AG09309 (cell line): ENCODE data around the gene LPIN1.

Experiments
- DNase-seq: peaks from one replicate; pipeline ENCODE4 v3.0.0-alpha.2; 2010; ENCODE audit warnings: low read depth
- H3K4me3 ChIP-seq: 2 replicates; pipeline ENCODE4 v1.5.1; 2011; ENCODE audit warnings: mild to moderate bottlenecking, low read depth, low read length, moderate library complexity; ENCODE audit not compliant: control insufficient read depth
- CTCF ChIP-seq: IDR thresholded peaks from 2 replicates; pipeline ENCODE4 v1.5.1; 2011; ENCODE audit warnings: mild to moderate bottlenecking, low read depth, low read length, inconsistent platforms; ENCODE audit not compliant: insufficient read depth, control insufficient read depth; ENCODE audit errors: missing control alignments

The LPIN1 gene

GRCh38 chr2:11796190-11797171 is 50.0 kb downstream of the LPIN1 start:
- no peak for TF ChIP-seq CTCF
- H3K4me3 ChIP-seq: no peak overlapping the region
- peak; percentile 72 for DNase-seq

- H3K4me3 ChIP-seq: no peak overlapping the region
Measured at GRCh38 chr2:11797846-11798245, 51.4 kb downstream of the LPIN1 start.

GRCh38 chr2:11798701-11799435 is 52.4 kb downstream of the LPIN1 start:
- DNase-seq: no peak
- TF ChIP-seq CTCF: no peak
- H3K4me3 ChIP-seq: no peak overlapping the region

More at GRCh38 chr2:11797846-11798245, 51.4 kb downstream of the LPIN1 start:
- DNase-seq: no peak
- TF ChIP-seq CTCF: no peak

GRCh38 chr2:11799826-11800225 is 53.4 kb downstream of the LPIN1 start:
- no peak overlapping the region for H3K4me3 ChIP-seq
- DNase-seq: no peak
- no peak for TF ChIP-seq CTCF

- H3K4me3 ChIP-seq: no peak overlapping the region
- TF ChIP-seq CTCF: no peak
- DNase-seq: no peak
Measured at GRCh38 chr2:11802782-11803191, 56.4 kb downstream of the LPIN1 start.

- H3K4me3 ChIP-seq: no peak overlapping the region
- DNase-seq: no peak
- no peak for TF ChIP-seq CTCF
Measured at GRCh38 chr2:11805024-11805423, 58.6 kb downstream of the LPIN1 start.
